ENCODE measurements around the gene PLVAP. TPM values are rescaled to one million over a fixed set of nuclear protein-coding genes. Genes with fewer than 3 reads are reported as not detected.

The PLVAP gene
- total RNA-seq, 1 experiment from 2014 or later: not detected

DNA sequence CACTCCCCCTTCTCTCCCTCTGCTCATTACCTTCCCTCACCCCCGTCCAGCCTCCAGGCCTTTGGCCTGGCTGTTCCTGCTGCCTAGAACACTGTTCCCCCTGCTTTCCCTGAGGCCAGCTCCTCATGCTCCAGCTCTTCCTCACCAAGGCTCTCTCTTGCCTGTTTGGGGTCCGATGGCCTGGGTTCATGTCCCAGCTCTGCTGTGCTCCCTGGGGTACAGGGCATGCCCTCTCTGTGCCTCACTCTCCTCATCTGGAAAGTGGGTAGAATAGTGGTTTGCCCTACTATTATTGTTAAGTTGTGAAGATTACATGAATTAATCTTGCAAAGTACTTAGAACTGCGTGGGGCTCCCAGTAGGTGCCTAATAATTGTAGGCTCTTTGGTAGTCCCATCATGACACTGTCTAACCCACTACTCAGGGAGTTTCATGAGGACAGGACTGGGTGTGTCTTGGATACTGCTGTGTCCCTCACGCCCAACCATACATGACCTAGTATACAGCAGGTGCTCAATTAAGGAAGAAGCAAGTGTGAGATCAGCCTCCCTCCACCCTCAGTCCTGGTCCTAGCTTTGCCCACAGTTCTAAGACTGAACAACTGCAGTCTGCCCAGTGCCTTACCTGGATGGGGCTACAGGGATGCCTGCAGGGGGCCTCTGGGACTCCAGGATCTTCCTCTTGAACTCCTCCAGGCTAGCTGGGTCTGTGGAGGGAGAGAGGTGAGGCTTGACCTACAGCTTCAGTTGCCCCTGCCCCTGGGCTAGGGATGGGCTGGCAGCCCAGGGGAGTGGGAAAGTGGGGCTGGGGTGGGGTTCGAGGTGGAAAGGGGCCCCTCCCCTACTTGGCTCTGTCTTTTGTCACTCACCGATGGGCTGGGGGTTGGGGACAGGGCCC, 17.0 kb downstream of the PLVAP start:
- Mint-ChIP-seq H3K36me3 (ENCODE audit: insufficient read depth, unreplicated experiment) (peaks cover 5% of the 10 kb centered on the region), H3K27me3 (ENCODE audit: insufficient read depth, unreplicated experiment) (peaks cover 8% of the 10 kb centered on the region), H3K27ac (ENCODE audit: unreplicated experiment) (no peak overlapping the region), H3K4me1 (ENCODE audit: low read depth, unreplicated experiment) (no peaks in the 10 kb centered on the region), H3K9me3 (ENCODE audit: unreplicated experiment) (no peaks in the 10 kb centered on the region), H3K4me3 (ENCODE audit: unreplicated experiment) (no peak overlapping the region)
- POLR2A ChIA-PET: no interaction called here
- Histone ChIP-seq H3K27me3 (replicated peaks; ENCODE audit: control insufficient read depth, insufficient read depth, low read length) (no peaks in the 10 kb centered on the region), H3K4me1 (no peaks in the 10 kb centered on the region), H3K36me3 (ENCODE audit: control insufficient read depth, insufficient read depth, low read length) (no peaks in the 10 kb centered on the region), H3K9me3 (no peaks in the 10 kb centered on the region), H3K4me3 (ENCODE audit: low read depth, low read length) (no peak overlapping the region)
- intact Hi-C loops (cut with micrococcal nuclease; ENCODE audit: unreplicated experiment): no loop called here
- TF ChIP-seq, protein P1, sequence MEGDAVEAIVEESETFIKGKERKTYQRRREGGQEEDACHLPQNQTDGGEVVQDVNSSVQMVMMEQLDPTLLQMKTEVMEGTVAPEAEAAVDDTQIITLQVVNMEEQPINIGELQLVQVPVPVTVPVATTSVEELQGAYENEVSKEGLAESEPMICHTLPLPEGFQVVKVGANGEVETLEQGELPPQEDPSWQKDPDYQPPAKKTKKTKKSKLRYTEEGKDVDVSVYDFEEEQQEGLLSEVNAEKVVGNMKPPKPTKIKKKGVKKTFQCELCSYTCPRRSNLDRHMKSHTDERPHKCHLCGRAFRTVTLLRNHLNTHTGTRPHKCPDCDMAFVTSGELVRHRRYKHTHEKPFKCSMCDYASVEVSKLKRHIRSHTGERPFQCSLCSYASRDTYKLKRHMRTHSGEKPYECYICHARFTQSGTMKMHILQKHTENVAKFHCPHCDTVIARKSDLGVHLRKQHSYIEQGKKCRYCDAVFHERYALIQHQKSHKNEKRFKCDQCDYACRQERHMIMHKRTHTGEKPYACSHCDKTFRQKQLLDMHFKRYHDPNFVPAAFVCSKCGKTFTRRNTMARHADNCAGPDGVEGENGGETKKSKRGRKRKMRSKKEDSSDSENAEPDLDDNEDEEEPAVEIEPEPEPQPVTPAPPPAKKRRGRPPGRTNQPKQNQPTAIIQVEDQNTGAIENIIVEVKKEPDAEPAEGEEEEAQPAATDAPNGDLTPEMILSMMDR (IDR thresholded peaks at IDR 0.05; ENCODE audit: insufficient read depth in 1 of 2, low read depth in 1 of 2, low read length in 1 of 2, severe bottlenecking in 1 of 2, unreplicated experiment in 1 of 2): no peak
- no TSS peak for BruUV-seq (replicated peaks)
- DNase-seq: no peak
- CTCF ChIA-PET: no interaction called here

DNA sequence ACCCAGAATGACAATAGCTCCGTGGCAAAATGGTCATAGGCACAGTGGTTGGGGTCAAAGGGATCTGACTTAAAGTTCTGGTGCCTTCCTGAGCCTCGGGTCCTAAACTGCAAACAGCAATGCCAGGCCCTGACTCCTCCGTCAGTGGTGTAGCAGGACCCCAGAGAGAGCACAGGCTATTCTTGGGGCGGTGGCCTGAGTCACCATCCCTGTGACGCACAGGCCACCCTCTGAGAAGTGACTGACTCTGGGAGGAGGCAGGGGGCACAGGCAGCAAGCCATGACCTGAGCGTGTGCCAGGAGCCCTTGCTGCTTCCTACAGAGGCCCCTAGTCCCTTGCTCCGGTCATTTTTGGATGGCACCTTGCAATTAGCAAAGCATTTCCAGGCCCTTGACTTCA, 18.7 kb downstream of the PLVAP start:
- DNase-seq: no peak
- POLR2A ChIA-PET: interaction anchor here (0.7 kb wide), 1 partner anchor 415 kb away, joined by 6 read pairs; no protein-coding TSS in a partner anchor
- H3K4me3 Mint-ChIP-seq (ENCODE audit: unreplicated experiment): no peak overlapping the region

GRCh38 chr19:17357724-17358123, 19.4 kb downstream of the PLVAP start:
- no TSS peak for BruUV-seq (replicated peaks)
- Histone ChIP-seq H3K4me1 (no peaks in the 10 kb centered on the region), H3K9me3 (no peaks in the 10 kb centered on the region), H3K27me3 (replicated peaks; ENCODE audit: control insufficient read depth, insufficient read depth, low read length) (no peaks in the 10 kb centered on the region), H3K4me3 (ENCODE audit: low read depth, low read length) (no peak overlapping the region), H3K36me3 (ENCODE audit: control insufficient read depth, insufficient read depth, low read length) (no peaks in the 10 kb centered on the region)
- Mint-ChIP-seq H3K9me3 (ENCODE audit: unreplicated experiment) (no peaks in the 10 kb centered on the region), H3K4me1 (ENCODE audit: low read depth, unreplicated experiment) (no peaks in the 10 kb centered on the region), H3K27ac (ENCODE audit: unreplicated experiment) (no peak overlapping the region), H3K36me3 (ENCODE audit: insufficient read depth, unreplicated experiment) (peaks cover 5% of the 10 kb centered on the region), H3K27me3 (ENCODE audit: insufficient read depth, unreplicated experiment) (peaks cover 6% of the 10 kb centered on the region), H3K4me3 (ENCODE audit: unreplicated experiment) (no peak overlapping the region)
- CTCF ChIA-PET: no interaction called here
- intact Hi-C loops (cut with micrococcal nuclease; ENCODE audit: unreplicated experiment): no loop called here
- POLR2A ChIA-PET: interaction anchor here (0.7 kb wide), 1 partner anchor 416 kb away, joined by 6 read pairs; no protein-coding TSS in a partner anchor
- DNase-seq: no peak
- TF ChIP-seq, protein P1 (IDR thresholded peaks at IDR 0.05; ENCODE audit: insufficient read depth in 1 of 2, low read depth in 1 of 2, low read length in 1 of 2, severe bottlenecking in 1 of 2, unreplicated experiment in 1 of 2): no peak

More for the DNA sequence above, 18.7 kb downstream of the PLVAP start:
- Histone ChIP-seq H3K36me3 (ENCODE audit: control insufficient read depth, insufficient read depth, low read length) (no peaks in the 10 kb centered on the region), H3K4me1 (no peaks in the 10 kb centered on the region), H3K9me3 (no peaks in the 10 kb centered on the region), H3K27me3 (replicated peaks; ENCODE audit: control insufficient read depth, insufficient read depth, low read length) (no peaks in the 10 kb centered on the region), H3K4me3 (ENCODE audit: low read depth, low read length) (no peak overlapping the region)
- no TSS peak for BruUV-seq (replicated peaks)
- intact Hi-C loops (cut with micrococcal nuclease; ENCODE audit: unreplicated experiment): no loop called here
- TF ChIP-seq, protein P1 (IDR thresholded peaks at IDR 0.05; ENCODE audit: insufficient read depth in 1 of 2, low read depth in 1 of 2, low read length in 1 of 2, severe bottlenecking in 1 of 2, unreplicated experiment in 1 of 2): no peak
- peaks cover 8% of the 10 kb centered on the region for H3K27me3 Mint-ChIP-seq (ENCODE audit: insufficient read depth, unreplicated experiment)
- no peak overlapping the region for H3K27ac Mint-ChIP-seq (ENCODE audit: unreplicated experiment)
- no peaks in the 10 kb centered on the region for H3K4me1 Mint-ChIP-seq (ENCODE audit: low read depth, unreplicated experiment)
- no peaks in the 10 kb centered on the region for H3K9me3 Mint-ChIP-seq (ENCODE audit: unreplicated experiment)
- CTCF ChIA-PET: no interaction called here
- H3K36me3 Mint-ChIP-seq (ENCODE audit: insufficient read depth, unreplicated experiment): peaks cover 5% of the 10 kb centered on the region

Measured in Caco-2 (cell line).